Astrocyte (in vitro differentiated cells and primary cell): ENCODE measurements around the gene BRSK1.

ENCODE experiments used
- CTCF ChIP-seq: IDR thresholded peaks from 2 replicates; pipeline ENCODE4 v1.5.1; 2011; ENCODE audit warnings: low read depth, mild to moderate bottlenecking, inconsistent platforms, low read length, moderate library complexity; ENCODE audit not compliant: insufficient read depth
- EZH2 ChIP-seq: IDR thresholded peaks from 2 replicates; pipeline ENCODE4 v1.6.1; 2012; ENCODE audit warnings: mild to moderate bottlenecking, low read length, inconsistent platforms; ENCODE audit not compliant: insufficient read depth

- TF ChIP-seq CTCF (no peak), EZH2 (no peak)
These were observed 57.4 kb downstream of the BRSK1 start for GRCh38 chr19:55341171-55341588.
